BLaER1 (cell line): ENCODE data around the gene GTF2A1.
A peak's percentile ranks its signal among the peaks of the same experiment; 100 is the strongest.

Experiments used
- H3K27ac ChIP-seq: shearing (Covaris generic); formaldehyde crosslinking; 2 replicates; pipeline ENCODE4 v1.8.1; 2022
- H3K27me3 ChIP-seq: shearing (Covaris generic); formaldehyde crosslinking; 2 replicates; pipeline ENCODE4 v1.8.1; 2022
- H3K36me3 ChIP-seq: shearing (Covaris generic); formaldehyde crosslinking; 2 replicates; pipeline ENCODE4 v1.8.1; 2022
- H3K4me1 ChIP-seq: shearing (Covaris generic); formaldehyde crosslinking; 2 replicates; pipeline ENCODE4 v1.8.1; 2022
- H3K4me2 ChIP-seq: shearing (Covaris generic); formaldehyde crosslinking; 2 replicates; pipeline ENCODE4 v1.8.1; 2022
- H3K4me3 ChIP-seq: shearing (Covaris generic); formaldehyde crosslinking; 2 replicates; pipeline ENCODE4 v1.8.1; 2022
- H3K9ac ChIP-seq: shearing (Covaris generic); formaldehyde crosslinking; 2 replicates; pipeline ENCODE4 v1.8.1; 2022
- H3K9me3 ChIP-seq: shearing (Covaris generic); formaldehyde crosslinking; 2 replicates; pipeline ENCODE4 v1.8.1; 2022
- H4K20me1 ChIP-seq: shearing (Covaris generic); formaldehyde crosslinking; 2 replicates; pipeline ENCODE4 v1.8.1; 2022
- Cebpa-rat ChIP-seq: shearing (Covaris generic); IDR thresholded peaks from 2 replicates; pipeline ENCODE4 v1.8.1; 2022

GTF2A1 gene

GRCh38 chr14:81219210-81219758 lies 1.5 kb downstream of the GTF2A1 start:
- H3K9ac ChIP-seq: peak overlapping the region; percentile 100
- peaks cover 39% of the 10 kb centered on the region for H3K4me1 ChIP-seq
- H3K27me3 ChIP-seq: no peaks in the 10 kb centered on the region
- H3K36me3 ChIP-seq: peaks cover 22% of the 10 kb centered on the region
- TF ChIP-seq Cebpa-rat: no peak
- H3K9me3 ChIP-seq: no peaks in the 10 kb centered on the region
- no peaks in the 10 kb centered on the region for H4K20me1 ChIP-seq
- H3K27ac ChIP-seq: peak overlapping the region; percentile 99
- H3K4me3 ChIP-seq: peak overlapping the region; percentile 90
- peak overlapping the region; percentile 62 for H3K4me2 ChIP-seq

GRCh38 chr14:81211844-81212243 lies 8.9 kb downstream of the GTF2A1 start:
- no peaks in the 10 kb centered on the region for H4K20me1 ChIP-seq
- H3K27me3 ChIP-seq: no peaks in the 10 kb centered on the region
- no peak overlapping the region for H3K27ac ChIP-seq
- peaks cover 32% of the 10 kb centered on the region for H3K9me3 ChIP-seq
- H3K36me3 ChIP-seq: peaks cover 95% of the 10 kb centered on the region
- no peak overlapping the region for H3K9ac ChIP-seq
- peaks cover 33% of the 10 kb centered on the region for H3K4me1 ChIP-seq
- H3K4me3 ChIP-seq: no peak overlapping the region
- TF ChIP-seq Cebpa-rat: no peak
- no peak overlapping the region for H3K4me2 ChIP-seq

- H3K9me3 ChIP-seq: peaks cover 32% of the 10 kb centered on the region
- H3K36me3 ChIP-seq: peaks cover 99% of the 10 kb centered on the region
- peak overlapping the region; percentile 57 for H3K4me3 ChIP-seq
- peak overlapping the region; percentile 7; the same call in 1 of the 2 replicates for H3K9ac ChIP-seq
- peaks cover 23% of the 10 kb centered on the region for H3K4me1 ChIP-seq
- peak overlapping the region; percentile 60; the same call in 1 of the 2 replicates for H3K27ac ChIP-seq
- H4K20me1 ChIP-seq: peaks cover 11% of the 10 kb centered on the region; the same call in 1 of the 2 replicates
- TF ChIP-seq Cebpa-rat: no peak
- peak overlapping the region; percentile 68 for H3K4me2 ChIP-seq
- no peaks in the 10 kb centered on the region for H3K27me3 ChIP-seq
Measured at GRCh38 chr14:81209167-81209836, 11.5 kb downstream of the GTF2A1 start.

GRCh38 chr14:81208489-81208888 lies 12.3 kb downstream of the GTF2A1 start:
- Histone ChIP-seq H3K9ac (no peak overlapping the region), H3K9me3 (peaks cover 32% of the 10 kb centered on the region), H3K27me3 (no peaks in the 10 kb centered on the region), H3K4me2 (peak overlapping the region; percentile 68; the same call in 1 of the 2 replicates), H3K4me3 (no peak overlapping the region), H4K20me1 (peaks cover 11% of the 10 kb centered on the region; the same call in 1 of the 2 replicates), H3K4me1 (peaks cover 23% of the 10 kb centered on the region), H3K27ac (peak overlapping the region; percentile 60; the same call in 1 of the 2 replicates), H3K36me3 (peaks cover 96% of the 10 kb centered on the region)
- TF ChIP-seq Cebpa-rat: no peak

GRCh38 chr14:81206115-81206514 lies 14.6 kb downstream of the GTF2A1 start:
- Histone ChIP-seq H3K4me3 (no peak overlapping the region), H3K27ac (no peak overlapping the region), H3K27me3 (no peaks in the 10 kb centered on the region), H3K4me2 (no peak overlapping the region), H3K9me3 (peaks cover 28% of the 10 kb centered on the region), H4K20me1 (peaks cover 11% of the 10 kb centered on the region; the same call in 1 of the 2 replicates), H3K9ac (no peak overlapping the region), H3K4me1 (peaks cover 23% of the 10 kb centered on the region), H3K36me3 (peaks cover 94% of the 10 kb centered on the region)
- no peak for TF ChIP-seq Cebpa-rat

GRCh38 chr14:81205639-81206038 lies 15.1 kb downstream of the GTF2A1 start:
- H3K4me1 ChIP-seq: peaks cover 23% of the 10 kb centered on the region
- no peaks in the 10 kb centered on the region for H3K27me3 ChIP-seq
- H3K36me3 ChIP-seq: peaks cover 91% of the 10 kb centered on the region
- peaks cover 23% of the 10 kb centered on the region for H3K9me3 ChIP-seq
- H3K9ac ChIP-seq: no peak overlapping the region
- no peak for TF ChIP-seq Cebpa-rat
- peaks cover 11% of the 10 kb centered on the region; the same call in 1 of the 2 replicates for H4K20me1 ChIP-seq
- no peak overlapping the region for H3K27ac ChIP-seq
- H3K4me3 ChIP-seq: no peak overlapping the region
- no peak overlapping the region for H3K4me2 ChIP-seq

- Histone ChIP-seq H3K9ac (no peak overlapping the region), H3K27me3 (no peaks in the 10 kb centered on the region), H3K27ac (no peak overlapping the region), H3K4me1 (no peaks in the 10 kb centered on the region), H3K36me3 (peaks cover 81% of the 10 kb centered on the region), H3K4me2 (no peak overlapping the region), H4K20me1 (peaks cover 6% of the 10 kb centered on the region; the same call in 1 of the 2 replicates), H3K9me3 (no peaks in the 10 kb centered on the region), H3K4me3 (no peak overlapping the region)
- no peak for TF ChIP-seq Cebpa-rat
Measured at GRCh38 chr14:81200054-81200453, 20.7 kb downstream of the GTF2A1 start.

- no peak overlapping the region for H3K4me3 ChIP-seq
- peaks cover 83% of the 10 kb centered on the region for H3K36me3 ChIP-seq
- no peak overlapping the region for H3K27ac ChIP-seq
- H3K27me3 ChIP-seq: no peaks in the 10 kb centered on the region
- H3K9ac ChIP-seq: no peak overlapping the region
- TF ChIP-seq Cebpa-rat: no peak
- no peaks in the 10 kb centered on the region for H3K9me3 ChIP-seq
- no peaks in the 10 kb centered on the region for H3K4me1 ChIP-seq
- H4K20me1 ChIP-seq: no peaks in the 10 kb centered on the region
- no peak overlapping the region for H3K4me2 ChIP-seq
Measured at GRCh38 chr14:81199084-81199483, 21.7 kb downstream of the GTF2A1 start.

- H3K4me3 ChIP-seq: no peak overlapping the region
- H4K20me1 ChIP-seq: no peaks in the 10 kb centered on the region
- peaks cover 84% of the 10 kb centered on the region for H3K36me3 ChIP-seq
- H3K4me1 ChIP-seq: no peaks in the 10 kb centered on the region
- no peak overlapping the region for H3K4me2 ChIP-seq
- no peaks in the 10 kb centered on the region for H3K9me3 ChIP-seq
- no peaks in the 10 kb centered on the region for H3K27me3 ChIP-seq
- TF ChIP-seq Cebpa-rat: no peak
- no peak overlapping the region for H3K9ac ChIP-seq
- H3K27ac ChIP-seq: no peak overlapping the region
Measured at GRCh38 chr14:81198651-81199050, 22.1 kb downstream of the GTF2A1 start.

- H3K36me3 ChIP-seq: peaks cover 87% of the 10 kb centered on the region
Measured at GRCh38 chr14:81193924-81194633, 26.7 kb downstream of the GTF2A1 start.

More at GRCh38 chr14:81193924-81194633, 26.7 kb downstream of the GTF2A1 start:
- Histone ChIP-seq H3K4me3 (no peak overlapping the region), H3K27me3 (no peaks in the 10 kb centered on the region), H3K27ac (no peak overlapping the region), H3K9ac (no peak overlapping the region), H3K4me1 (no peaks in the 10 kb centered on the region), H3K4me2 (no peak overlapping the region), H3K9me3 (no peaks in the 10 kb centered on the region), H4K20me1 (no peaks in the 10 kb centered on the region)
- no peak for TF ChIP-seq Cebpa-rat
